ENCODE measurements around the gene PAK3.

PAK3 gene

DNA sequence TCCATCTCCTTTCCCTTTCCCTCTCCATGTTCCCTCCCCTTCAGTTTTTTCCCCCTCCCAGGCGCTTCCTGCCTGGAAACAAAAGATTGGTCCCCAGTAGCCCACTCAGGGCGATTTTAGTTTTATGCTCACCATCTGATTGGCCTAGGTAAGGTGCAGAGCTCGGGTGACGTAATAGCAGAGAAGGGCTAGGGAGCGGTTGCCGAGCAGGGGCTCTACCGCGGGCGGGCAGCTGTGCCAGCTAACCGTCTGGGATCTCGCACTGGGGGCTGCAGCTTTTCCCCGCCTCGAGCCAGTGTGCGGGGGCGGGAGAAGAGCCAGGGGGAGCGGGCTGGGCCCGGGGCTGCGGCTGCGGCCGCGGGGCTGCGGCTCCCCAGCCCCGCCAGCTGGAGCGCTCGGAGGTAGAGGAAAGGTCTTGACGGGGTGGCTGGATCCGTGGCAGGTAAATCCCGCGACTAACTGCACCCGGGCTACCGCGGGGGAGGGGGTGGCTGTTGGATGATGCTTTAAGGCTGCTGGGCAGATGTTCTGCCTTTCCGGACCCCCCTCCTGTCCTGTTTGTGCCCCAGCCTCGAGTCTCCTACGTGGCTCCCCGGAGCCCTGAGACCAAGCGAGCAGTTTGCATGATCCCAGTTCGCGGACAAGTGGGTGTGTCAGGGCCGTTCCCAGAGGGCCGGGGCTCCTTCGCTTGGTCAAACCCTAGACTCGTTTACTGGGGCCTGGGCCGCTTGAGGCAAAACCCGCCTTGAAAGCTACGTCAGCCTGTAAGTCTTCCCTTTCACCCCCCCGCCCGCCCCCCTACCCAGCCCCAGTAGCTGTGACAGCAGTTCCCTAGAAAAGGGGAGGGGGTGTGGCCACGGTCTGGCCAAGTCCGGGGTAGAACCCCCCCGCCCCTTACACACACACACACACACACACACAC, at the start of gene PAK3:
Gene PAK3, plus strand, starts transcription at position 218 of the 922 bp plus-strand sequence. CDS start 26,913 bp downstream, outside the sequence.
- no peak for DNase-seq

DNA sequence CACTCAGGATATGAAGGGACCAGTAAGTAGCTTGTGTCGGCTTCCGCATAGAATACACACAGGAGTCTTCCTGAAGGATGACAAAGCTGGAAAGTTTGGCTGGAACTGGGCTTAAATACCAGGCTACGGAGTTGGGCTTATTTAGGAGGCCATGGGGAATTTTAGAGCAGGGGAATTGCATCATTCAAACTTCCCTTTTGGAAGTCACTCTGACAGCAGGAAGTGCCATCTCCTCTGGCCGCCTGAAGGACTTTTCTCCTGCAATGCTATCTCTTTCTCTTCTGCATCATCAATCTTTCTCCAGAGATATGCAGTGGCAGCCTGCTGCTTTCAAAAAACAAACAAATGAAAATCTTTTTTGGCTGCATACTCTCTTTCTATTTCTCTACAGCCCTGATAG, 48.4 kb upstream of the PAK3 start:
- no peak for DNase-seq

DNA sequence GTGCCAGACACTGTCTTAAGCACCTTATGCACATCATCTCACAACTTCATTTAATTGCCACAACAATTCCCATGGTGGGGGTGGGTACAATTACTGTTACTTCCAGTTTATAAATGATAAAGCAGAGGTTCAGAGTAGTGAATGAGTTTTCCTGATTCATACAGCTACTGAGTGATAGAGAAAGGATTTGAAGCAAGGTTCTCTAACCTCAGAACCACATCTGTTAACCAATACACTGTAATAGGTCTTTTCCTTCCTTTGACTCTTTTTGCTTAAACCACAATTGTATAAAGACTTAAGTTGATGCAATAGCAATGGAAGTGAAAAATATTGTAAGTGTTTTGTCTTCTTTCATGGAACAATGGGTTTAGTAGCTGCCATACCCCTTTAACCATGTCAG, 43.5 kb upstream of the PAK3 start:
- peak; percentile 44 to 64 for DNase-seq

DNA sequence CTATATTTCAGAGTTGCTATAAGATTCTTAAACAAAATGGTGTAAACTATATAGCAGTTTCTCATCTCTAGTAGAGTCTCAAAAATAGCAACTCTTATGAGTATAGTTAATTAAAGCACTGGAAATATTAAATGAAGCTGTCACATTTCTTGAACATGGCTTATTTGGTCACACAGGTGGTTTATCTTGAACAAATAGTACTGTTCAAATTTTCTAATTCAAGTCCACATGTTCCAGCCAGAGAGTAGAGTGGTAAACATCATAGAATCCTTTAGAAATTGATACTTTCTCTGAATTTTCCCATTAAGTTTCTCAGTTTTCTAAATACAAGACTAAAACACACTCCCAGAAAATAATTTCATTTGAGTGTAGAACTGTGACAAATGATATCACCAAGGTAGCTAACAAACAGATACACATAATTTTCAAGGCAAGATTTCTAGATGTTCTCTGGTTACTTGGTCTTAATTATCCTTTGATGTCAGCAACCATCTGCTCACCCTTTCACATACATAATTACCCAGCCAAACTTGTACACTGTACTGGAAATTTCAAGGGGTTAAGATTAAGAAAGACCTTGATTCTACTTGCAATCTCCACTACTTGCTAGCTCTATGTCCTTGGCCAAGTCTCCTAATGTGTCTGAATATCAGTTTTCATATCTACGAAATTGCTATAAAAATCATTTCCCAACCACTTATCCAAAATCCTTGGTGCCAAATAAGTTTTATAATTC, 24.3 kb upstream of the PAK3 start:
- DNase-seq = no peak

DNA sequence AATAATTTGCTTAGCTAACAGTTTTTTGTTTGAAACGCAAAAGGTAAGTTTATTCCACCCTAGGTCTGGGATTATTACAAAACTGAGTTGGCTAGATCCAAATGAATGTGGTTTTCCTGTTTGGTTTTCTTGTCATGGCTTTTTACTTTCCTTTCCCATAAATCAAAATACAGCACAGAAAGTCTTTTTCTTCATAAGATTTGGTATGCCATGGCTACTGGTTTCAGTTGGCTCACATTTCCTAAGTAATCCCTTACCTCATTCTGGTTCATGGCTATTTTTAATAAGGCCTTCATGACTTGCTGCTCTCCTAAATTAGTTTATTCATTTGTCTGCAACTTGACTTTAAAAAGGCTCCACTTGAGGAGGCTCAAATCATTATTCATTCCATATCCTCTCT, 12.9 kb upstream of the PAK3 start:
- no peak for DNase-seq

DNA sequence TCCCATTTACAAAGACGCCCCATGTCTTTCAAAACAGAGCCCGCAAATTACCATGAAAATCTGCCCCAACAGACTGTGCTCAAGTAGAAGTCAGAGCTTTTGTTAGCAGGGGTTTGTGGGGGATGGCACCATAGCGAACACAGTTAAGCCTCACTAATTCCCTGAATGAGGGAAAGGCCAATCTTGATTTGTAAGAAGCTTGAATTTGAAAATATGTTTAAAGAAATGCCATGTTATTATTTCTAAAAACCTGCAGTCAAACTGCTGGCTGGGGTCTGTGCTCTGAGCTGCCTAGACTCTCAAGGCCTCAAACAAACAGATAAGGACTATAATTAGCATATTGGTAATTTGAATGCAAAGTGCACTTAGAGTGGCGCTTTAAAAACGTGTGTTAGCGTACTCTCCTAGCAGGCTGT, 9.4 kb upstream of the PAK3 start:
- no peak for DNase-seq

DNA sequence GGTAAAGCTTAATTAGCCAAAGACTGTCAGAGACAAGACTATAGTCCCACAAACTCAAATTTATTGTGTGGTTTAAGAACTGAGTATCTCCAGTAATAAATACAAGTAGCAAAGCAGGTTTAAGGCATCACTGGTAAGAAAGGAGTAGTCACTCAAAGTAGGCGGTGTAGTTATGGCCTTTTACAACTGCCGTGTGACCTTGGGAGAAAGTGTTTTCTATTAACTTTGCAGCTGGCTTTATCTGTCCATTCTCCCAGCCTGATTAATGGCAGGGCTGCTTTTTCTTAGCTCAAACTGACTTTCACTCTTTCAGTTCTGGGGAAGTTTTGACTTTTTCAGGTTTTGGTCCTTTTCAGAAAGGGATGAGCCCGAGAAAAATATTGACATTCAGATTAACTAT, 7.4 kb upstream of the PAK3 start:
- no peak for DNase-seq

DNA sequence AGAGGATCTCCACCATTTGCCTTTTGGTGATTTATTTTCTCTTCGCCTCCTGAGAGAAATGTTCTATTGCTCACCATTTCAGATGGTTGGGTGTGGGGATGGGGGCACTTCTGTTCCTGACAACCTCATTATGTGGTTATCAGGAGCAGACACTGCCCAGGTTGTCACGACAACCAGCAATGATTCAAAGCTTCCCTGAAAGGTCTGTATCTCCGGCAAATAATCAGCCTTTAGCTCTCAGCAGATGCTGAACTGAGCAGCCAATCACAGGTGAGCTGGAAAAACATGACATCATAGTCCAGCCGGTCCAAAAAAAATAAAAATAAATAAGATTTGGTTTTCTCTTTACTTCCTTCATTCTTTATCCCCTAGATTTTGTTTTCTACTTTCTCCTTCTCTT, 5.5 kb upstream of the PAK3 start:
- DNase-seq = no peak

DNA sequence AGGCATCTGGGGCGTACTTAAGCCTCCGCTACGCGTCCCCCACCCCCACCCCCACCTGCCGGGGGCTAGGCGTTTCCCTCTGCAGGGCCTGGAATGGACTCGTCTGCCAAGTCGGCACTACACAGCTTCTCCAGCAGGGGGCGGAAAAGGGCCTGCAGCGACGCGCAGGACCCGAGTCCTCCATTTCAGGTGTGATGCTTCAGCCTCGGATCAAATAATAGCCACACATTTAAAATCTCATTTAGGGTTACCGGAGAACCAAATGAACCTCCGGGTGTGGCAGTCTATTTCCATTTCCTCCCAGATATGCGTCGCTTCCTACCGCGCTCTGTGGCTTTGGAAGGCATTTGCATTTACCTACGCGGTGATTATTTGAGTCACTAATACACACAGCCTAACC, 2.9 kb downstream of the PAK3 start:
- DNase-seq = peak in 1 of 2 experiments; percentile 1

DNA sequence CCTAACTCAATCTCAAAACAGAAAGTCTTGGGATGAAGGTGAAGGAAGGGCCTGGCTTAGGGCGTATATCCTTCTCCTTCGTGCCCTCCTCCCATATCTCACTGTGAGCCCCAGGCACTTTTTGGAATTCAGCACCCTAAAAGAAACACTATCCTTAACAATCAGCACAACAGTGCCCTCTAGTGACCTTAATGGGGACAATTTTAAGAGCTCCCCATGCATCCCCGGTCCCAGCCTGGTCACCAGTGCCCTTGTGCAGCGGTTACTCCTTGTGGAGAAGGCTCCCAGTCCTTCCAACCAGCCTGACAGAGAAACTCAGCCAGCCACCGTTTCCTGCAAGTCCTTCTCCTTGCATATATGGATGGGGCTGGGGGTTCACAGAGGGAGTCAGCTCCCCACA, 4.2 kb downstream of the PAK3 start:
- peak; percentile 25 to 30 for DNase-seq

DNA sequence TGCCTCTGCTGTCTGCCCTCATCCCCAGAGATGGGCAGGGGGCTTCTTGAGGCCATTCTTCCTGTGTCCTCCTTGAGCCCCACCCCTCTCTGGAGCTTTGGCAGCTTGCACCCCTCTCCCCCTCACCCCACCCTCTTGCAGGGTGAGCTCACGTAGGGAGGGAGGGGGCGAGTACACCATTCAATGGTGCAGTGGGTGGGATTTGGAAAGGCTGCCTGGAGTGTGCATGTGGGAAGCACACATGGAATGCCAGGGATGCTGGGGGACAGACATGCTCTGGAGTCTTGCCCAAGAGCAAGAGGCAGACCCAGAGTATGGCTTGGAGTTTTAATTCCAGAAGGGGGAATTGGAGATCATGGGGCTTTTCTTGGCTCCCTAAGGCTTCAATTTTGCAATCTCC, 5.6 kb downstream of the PAK3 start:
- DNase-seq = no peak

DNA sequence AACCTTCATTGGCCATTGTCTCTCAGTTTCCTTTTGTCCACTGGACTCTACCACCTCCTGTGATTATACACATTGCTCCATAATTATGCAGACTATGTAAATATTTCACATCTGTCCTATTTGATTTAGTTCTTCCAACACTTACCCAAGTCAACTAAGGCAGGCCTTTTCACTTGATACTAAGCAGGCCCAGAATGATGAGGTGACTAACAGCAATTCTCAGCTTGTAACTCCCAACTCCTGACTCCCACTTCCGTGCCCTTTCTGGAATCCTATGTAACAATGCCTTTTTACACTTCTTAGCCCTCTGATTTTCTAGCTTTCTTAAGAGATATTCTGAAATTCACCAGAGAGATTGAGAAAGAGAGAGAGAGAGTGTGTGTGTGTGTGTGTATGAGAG, 6.6 kb downstream of the PAK3 start:
- no peak for DNase-seq

DNA sequence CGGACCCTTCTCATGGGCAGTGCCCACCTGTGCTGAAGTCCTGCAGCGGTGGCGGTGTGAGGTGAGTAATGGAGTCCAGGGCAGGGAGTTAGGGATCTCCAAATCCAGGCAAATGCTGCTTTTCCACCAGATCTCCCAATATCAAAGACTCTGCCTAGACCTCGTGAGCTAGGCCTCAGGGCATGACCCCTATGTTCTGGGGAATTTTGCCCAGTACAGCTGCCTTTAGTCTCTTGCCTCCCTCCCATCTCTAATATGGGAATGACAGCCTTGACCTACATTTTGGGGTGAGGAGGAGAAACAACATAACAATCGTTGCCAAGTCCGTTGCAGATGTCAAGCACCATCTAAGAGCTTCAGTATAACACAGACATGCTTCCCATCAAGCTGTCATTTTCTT, 7.3 kb downstream of the PAK3 start:
- no peak for DNase-seq

DNA sequence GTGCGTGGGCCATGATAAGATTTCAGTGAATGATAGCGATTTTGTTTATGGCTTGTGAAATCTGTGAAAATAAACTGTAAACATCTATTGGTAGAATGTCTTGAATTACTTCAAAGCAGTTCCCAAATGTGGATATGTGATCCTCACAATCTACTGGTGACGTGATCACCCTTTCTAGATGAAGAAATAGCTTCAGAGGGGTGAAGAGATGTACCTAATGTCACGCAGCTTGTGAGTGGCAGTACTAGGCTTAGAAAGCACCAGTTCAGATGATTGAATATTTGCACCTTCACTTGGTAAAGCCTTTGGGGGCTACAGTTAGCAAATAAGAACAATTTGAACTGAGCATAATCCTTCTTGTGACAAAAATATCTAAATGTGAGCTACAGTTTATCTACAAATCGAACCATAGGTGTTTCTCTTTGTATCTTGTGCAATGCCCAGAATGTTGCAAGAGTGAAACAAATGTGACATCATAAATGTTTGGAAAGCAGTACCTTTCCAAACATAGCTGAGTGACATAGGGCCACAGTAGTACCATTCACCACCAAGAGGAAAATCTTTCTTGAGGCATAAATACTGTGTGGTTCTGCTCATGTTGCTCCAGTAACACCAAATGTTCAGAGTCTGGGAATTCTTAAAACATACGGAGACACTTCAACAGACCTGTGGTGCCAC, 14.2 kb downstream of the PAK3 start:
- DNase-seq = no peak

DNA sequence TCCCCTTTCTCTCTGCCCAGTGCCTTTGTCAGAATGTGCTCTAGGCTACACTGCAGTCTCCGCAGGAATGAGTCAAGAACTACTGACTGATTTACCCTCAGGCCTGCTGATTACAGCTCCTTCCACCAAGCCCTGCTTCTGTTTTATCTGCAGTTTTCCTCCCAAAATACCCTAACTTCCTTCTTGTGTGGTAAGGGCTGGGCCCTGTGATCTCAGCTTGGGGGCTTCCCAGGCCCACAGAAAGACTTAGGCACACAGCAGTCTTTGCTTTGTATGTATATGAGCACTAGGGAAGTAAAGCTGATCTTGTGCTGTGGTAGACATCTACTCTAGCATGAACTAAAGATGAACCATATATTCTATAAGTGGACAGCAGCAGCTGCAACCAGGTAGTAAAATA, 18.8 kb downstream of the PAK3 start:
- DNase-seq = no peak

DNA sequence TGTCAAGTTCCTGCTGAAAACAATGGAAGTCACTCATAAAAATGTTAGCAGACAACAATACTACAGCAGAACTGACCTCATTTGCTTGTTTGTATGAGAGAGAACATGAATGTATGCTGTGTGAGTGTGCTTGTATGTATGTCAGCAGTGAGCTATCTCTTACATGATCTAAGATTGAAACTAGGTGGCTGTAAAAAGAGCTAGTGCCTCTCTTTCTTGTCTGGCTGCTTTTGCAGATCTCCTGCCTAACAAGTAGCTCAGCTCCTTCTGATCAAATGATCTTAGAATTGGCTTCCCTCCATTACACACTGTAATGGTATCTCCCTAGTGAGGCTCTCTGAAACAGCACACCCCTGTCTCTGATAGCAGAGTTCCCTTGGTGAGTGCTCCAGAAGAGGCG, 20.7 kb downstream of the PAK3 start:
- DNase-seq = no peak

DNA sequence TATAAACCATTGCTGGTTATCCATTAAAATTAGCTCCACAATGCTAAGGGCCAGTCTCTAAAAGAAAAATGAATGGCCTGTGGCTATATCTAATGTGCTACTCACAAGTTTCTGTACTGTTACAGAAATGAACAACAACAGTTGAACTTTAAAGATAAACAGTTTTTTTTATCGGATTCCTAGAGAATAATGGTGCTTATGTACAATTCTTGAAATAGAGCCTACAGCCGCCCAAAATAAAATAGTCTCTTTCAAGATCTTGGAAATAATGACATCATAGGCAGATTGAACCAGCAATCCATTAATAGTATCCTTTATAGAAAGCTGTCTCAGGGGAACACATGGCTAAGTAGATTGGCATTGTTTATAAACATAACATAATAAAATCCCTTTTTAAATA, 23.4 kb downstream of the PAK3 start:
- no peak for DNase-seq

DNA sequence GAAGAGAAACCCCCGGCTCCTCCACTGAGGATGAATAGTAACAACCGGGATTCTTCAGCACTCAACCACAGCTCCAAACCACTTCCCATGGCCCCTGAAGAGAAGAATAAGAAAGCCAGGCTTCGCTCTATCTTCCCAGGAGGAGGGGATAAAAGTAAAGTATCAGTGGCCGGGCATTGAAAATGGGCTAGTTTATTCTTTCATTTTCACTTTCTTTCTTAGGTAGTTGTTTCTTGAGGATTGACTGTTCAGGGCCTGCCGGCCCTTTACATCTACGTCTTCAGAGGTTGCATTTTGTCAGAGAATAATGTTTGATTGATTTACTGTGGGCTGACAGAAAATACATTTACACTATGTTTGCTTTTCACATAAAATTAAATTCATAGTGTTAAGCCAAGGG, 27.1 kb downstream of the PAK3 start:
- peak in 1 of 2 experiments; percentile 5 for DNase-seq

DNA sequence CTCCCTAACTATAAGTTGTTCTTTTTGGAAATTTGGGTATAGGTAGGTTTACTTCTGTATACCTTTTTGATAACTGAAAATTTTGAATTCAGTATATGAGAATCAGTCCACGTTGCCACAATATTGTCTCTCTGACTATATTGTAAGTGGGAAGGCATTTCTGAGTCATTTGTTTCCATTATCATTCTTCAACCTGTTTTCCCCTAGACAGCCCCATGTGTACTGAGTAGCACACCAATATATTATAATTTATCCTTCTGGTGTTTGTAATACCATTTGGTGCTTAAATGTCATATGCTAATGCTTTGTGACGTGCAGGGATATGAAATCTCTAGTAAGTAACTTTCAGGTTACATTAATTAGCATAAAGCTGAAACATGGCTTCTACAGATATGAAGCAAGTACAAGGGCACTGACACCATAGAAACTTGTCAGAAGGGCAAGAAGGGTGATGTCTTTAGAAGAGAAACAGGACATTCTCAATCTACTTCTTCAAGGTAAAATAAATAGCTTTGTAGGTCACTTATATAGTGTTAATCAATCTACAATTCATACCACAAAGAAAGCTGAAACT, 27.7 kb downstream of the PAK3 start:
- DNase-seq = no peak

DNA sequence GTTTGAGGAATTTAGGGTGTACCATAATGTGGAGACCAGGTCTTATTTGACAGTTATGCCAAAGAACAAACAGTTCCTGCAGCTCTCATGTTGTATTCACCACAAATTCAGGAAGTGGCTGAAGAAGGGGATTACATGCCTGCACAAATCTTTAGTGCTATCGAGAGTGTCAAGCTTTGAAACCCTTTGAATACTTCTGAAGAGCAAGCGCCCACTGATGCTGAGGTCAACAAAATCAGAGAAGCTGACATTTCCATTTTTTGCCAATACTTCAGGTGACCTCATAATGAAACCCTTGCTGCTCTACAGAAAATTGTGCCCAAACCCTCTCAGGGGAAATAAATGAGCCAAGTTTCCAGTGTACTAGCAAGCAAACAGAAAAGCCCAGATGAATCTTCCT, 28.4 kb downstream of the PAK3 start:
- no peak for DNase-seq

DNA sequence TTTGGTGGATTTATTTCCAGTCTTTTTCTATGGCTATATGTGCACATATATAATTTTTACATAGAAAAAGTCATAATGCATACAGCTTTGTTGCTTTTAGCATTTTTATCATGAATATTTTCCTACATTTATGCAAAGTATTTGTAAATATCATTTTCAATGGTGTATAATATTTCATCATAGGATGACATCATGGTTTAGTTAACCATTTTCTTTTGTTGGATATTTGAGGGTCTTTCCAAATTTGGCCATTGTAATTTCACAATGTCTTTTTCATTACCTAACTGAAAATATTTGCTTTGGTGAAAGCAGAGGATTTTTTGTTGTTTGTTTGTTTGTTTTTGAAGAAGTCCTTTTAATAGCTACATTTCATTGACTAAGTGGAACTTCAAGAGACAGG, 31.0 kb downstream of the PAK3 start:
- DNase-seq = no peak

DNA sequence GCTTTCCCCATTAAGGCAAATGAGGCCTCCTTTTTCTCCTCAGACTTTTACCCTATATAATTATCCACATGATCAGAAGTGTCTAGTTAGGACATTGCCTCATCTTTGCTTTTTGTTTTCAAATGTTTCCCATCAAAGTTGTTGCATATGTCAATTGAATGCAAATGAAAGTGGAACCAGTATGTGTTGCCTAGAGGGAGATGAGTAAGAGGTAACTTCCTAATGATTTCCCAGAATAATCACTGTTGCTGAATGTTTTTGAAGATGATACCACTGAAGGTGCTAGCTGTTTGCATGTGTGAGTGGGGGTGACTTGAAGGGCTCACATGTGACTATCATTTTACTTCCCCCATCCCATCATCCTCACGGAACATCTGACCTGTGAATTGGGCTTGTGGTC, 33.9 kb downstream of the PAK3 start:
- no peak for DNase-seq

DNA sequence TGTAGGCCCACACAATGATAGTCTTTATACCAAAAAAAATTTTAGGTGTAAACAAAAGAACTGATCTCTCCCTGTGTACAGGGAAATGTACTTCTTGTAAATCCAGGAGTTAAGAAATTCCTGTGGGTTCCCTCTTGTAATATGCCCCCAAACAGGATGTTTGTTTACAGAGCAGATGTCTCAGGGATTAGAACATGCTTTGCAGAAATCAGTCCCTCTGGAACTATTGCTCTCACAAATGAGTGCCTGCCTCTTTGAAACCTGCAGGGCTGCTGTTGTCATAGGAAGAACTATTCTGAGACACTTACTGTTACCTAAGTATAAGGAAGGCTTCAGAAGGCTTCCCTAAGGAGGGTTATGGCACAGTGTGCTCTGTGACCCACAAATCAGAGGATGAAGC, 35.6 kb downstream of the PAK3 start:
- DNase-seq = no peak

All from AML-193 (cell line).